ENCODE data around the gene LENG8. TPM values are rescaled to one million over a fixed set of nuclear protein-coding genes. Genes with fewer than 3 reads are reported as not detected.
A peak's percentile ranks its signal among the peaks of the same experiment; 100 is the strongest.
"Not testable (repeated sequence)": the region's sequence is repeated elsewhere in the genome, so short reads cannot be mapped to it uniquely, and the experiment has no call there.

LENG8 gene
- total RNA-seq, 1 experiment from 2014 or later, result 20.3 TPM

- DNase-seq (ENCODE audit: low read depth), result no peak
Observed at GRCh38 chr19:54439174-54439851, 9.7 kb upstream of the LENG8 start.

- DNase-seq (ENCODE audit: low read depth), result no peak
Observed at GRCh38 chr19:54440641-54441040, 8.4 kb upstream of the LENG8 start.

DNA sequence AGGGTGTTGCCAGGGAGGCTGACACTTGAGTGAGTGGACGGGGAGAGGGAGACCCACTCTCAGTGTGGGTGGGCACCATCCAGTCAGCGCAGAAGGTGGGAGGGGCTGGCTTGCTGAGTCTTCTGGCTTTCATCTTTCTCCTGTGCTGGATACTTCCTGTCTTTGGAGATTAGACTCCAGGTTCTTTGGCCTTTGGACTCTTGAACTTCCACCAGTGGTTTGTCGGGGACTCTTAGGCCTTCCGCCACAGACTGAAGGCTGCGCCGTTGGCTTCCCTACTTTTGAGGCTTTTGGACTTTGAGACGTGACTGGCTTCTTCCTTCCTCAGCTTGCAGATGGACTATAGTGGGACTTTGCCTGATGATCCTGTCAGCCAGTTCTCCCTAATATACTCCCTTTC lies 4.3 kb upstream of the LENG8 start:
- DNase-seq (ENCODE audit: low read depth), result no peak

- DNase-seq (ENCODE audit: low read depth), result not testable (repeated sequence)
Observed at GRCh38 chr19:54446349-54446748, 2.6 kb upstream of the LENG8 start.

GRCh38 chr19:54448040-54448773 lies 792 bp upstream of the LENG8 start:
- DNase-seq (ENCODE audit: low read depth), result peak; percentile 58

GRCh38 chr19:54449701-54450069 lies 686 bp downstream of the LENG8 start:
- no peak for DNase-seq (ENCODE audit: low read depth)

DNA sequence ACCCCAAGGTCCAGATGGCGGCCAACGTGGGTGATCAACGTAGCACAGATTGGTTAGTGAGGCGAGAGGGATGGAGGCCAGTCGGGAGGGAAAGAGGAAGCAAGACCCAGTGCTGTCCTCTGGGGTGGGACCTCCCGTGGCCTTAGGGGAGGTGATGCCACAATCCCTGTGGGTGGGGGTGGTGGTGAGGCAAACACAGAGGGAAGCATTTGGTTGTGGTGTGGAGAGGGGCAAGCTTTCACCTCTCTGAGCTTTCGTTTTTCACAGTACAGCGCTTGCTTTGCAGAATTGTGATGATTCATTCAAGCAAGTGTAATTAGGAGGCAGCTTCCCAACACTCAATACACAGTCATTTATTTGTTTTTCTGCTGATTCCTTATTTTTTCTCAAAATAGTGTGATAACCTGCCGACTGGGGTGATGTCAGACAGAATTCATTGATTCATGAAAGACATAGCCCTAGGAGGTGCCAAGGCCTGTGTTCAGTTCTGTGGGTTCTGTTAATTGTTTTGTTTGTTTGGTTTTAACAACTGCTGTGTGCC lies 2.4 kb downstream of the LENG8 start:
- no peak for DNase-seq (ENCODE audit: low read depth)

GRCh38 chr19:54451997-54452396 lies 3.0 kb downstream of the LENG8 start:
- no peak for DNase-seq (ENCODE audit: low read depth)

DNA sequence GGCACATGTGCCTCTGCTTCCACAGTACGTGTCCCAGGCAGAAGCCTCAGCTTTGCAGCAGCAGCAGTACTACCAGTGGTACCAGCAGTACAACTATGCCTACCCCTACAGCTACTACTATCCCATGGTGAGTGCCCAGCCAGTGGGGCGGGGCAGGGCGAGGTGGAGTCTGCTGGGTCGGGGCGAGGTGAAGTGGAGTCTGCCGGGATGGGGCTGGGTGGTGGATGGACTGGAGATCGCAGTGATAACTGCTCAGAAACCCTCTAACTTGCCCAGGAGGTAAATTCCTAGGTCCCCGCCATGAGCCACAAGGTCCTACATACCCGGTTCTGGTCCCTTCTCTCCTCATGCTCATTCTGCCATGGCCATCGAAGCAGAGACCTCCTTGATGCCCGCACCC lies 3.6 kb downstream of the LENG8 start:
- no peak for DNase-seq (ENCODE audit: low read depth)

GRCh38 chr19:54453921-54454780 lies 5.2 kb downstream of the LENG8 start:
- no peak for DNase-seq (ENCODE audit: low read depth)

DNA sequence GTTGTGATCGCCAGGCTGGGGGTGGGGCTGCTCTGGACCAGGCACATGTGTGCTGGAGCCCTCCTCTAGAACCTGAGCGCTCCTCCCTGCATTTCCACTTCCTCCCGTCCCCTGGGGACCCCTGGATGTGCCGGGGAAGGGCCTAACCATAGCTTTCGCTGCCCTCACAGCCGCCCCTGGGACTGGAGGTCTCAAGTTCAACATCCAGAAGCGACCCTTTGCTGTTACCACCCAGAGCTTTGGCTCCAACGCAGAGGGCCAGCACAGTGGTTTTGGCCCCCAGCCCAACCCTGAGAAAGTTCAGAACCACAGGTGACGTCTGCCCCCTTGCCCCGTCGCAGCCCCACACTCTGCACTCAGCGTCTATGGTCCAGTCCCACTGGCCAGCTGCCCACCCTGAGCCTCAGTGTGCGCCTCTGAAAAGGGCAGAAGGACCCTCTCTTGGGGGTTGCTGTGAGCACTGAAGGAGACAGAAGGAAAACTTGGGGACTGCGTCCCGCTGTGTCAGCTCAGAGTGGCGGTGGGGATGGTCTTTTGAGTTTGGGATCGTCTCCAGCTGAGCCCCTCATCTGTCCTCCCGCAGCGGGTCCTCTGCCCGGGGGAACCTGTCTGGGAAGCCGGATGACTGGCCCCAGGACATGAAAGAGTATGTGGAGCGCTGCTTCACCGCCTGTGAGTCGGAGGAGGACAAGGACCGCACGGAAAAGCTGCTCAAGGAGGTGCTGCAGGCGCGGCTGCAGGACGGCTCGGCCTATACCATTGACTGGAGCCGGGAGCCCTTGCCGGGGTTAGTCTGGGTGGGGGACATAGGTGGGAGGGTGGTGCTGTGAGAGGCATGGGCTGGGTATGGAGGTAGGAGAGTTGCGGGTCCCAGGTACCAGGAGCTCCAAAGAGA lies 6.0 kb downstream of the LENG8 start:
- no peak for DNase-seq (ENCODE audit: low read depth)

GRCh38 chr19:54455786-54456422 lies 6.9 kb downstream of the LENG8 start:
- DNase-seq (ENCODE audit: low read depth), result no peak

GRCh38 chr19:54456423-54457373 lies 7.7 kb downstream of the LENG8 start:
- no peak for DNase-seq (ENCODE audit: low read depth)

GRCh38 chr19:54457773-54458647 lies 9.0 kb downstream of the LENG8 start:
- DNase-seq (ENCODE audit: low read depth), result no peak

- no peak for DNase-seq (ENCODE audit: low read depth)
Observed at GRCh38 chr19:54458648-54459281, 9.8 kb downstream of the LENG8 start.

DNA sequence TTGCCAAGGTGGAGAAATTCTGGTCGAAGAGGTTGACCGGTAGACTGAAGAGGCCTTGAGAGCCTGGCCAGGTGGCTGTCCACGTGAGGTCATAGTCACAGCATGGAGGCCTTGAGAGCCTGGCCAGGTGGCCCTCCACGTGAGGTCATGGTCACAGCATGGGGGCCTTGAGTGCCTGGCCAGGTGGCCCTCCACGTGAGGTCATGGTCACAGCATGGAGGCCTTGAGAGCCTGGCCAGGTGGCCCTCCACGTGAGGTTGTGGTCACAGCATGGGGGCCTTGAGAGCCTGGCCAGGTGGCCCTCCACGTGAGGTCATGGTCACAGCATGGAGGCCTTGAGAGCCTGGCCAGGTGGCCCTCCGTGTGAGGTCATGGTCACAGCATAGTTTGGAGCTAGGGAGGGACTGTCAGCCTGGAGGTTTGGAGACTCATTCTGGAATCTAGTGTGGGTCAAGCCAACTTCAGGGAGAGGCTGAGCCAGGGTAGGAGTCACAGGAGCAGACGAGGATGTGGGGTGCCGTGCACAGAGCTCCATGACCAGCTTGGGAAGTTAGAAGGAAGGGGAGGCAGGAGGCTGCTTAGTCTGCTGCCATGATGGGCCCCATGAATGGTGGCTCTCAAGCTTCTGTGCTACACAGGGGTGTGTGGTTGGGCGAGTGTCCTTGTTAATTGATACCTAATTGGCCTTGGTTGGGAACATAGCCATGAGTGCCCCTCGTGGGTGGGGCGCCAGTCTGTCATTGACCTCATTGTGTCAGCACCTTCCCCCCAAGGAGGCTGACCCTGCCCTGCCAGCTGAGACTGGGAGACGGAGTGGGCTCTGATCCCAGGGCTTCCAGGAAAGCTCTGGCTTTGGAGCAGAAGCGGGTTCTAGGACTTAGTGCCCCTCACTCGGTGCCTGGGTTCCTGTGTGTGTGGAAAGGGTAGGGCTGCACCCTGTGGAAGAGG lies 10.6 kb downstream of the LENG8 start:
- no peak for DNase-seq (ENCODE audit: low read depth)
